22Rv1 (cell line): Measurements from ENCODE around the gene POC1B.

Experiments used
- H3K27ac ChIP-seq: fragments of 450-650 bp; 2 replicates; pipeline ENCODE4 v1.5.1; 2017
- CTCF ChIP-seq: fragments of 450-650 bp; IDR thresholded peaks from 2 replicates; pipeline ENCODE4 v1.5.1; 2017; ENCODE audit warnings: mild to moderate bottlenecking
- ZFX ChIP-seq: fragments of 450-650 bp; IDR thresholded peaks from 2 replicates; pipeline ENCODE4 v1.6.1; 2017; ENCODE audit warnings: antibody characterized with exemption, borderline replicate concordance

POC1B gene

DNA sequence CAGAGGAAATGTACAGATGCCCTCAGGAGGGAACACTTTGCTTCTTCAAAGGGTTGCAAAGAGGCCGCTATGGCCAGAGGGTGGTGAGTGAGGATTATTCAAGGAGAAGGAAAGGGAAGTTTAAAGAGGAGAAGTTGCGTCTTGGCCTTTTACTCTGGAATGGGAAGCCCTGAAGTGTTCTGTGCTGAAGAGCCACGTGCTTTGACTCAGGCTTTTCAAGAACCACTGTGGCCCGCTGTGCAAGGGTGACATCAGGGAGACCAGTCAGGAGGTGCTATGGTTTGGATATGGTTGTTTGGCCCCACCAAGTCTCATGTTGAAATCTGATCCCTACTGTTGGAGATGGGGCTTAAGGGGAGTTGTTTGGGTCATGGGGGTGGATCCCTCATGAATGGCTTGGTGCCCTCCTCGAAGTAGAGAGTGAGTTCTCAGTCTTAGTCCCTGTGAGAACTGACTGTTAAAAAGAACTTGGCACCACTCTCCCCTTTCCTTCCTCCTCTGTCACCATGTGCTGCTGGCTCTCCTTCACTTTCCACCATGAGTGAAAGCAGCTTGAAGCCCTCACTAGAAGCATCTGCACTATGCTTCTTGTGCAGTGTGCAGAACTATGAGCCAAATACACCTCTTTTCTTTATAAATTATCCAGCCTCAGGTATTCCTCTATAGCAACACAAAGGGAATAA, 107.5 kb downstream of the POC1B start:
- H3K27ac ChIP-seq, result no peak overlapping the region
- TF ChIP-seq ZFX (no peak), CTCF (no peak)

DNA sequence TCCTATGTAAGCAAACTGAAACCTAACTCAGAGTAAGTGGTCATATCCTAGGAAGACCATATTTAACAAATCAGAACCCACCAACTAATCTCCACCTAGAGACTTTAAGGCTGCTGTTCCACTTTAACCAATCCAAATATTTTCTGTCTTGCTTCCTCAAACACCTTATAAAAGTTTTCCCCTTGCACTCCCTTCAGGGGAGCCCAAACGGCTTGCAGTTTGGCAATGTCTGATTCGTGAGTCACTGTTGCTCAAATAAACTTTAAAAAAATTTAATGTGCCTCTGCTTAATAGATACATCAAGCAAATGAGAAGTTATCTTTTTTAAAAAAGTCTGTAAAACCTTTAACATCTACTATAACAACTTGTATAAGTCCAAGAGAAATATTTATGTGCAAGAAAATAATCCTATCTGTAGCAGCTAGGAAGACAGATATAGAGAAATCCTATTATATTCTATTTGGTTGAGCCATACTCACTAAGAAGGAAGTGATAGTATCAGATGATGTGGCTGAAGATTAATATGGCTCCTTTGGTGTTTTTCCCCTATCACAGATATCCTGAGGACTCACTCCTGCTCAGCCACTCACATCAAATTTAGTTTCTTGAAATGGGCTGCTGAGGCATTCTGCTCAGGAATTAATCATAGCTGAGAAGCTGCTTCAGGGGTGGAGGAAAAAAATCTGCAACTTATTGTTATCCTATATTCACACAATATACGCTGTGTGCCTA, 108.4 kb downstream of the POC1B start:
- TF ChIP-seq ZFX (no peak), CTCF (no peak)
- H3K27ac ChIP-seq, result no peak overlapping the region

GRCh38 chr12:89416049-89416792, 109.6 kb downstream of the POC1B start:
- H3K27ac ChIP-seq, result no peak overlapping the region
- TF ChIP-seq ZFX (no peak), CTCF (no peak)

DNA sequence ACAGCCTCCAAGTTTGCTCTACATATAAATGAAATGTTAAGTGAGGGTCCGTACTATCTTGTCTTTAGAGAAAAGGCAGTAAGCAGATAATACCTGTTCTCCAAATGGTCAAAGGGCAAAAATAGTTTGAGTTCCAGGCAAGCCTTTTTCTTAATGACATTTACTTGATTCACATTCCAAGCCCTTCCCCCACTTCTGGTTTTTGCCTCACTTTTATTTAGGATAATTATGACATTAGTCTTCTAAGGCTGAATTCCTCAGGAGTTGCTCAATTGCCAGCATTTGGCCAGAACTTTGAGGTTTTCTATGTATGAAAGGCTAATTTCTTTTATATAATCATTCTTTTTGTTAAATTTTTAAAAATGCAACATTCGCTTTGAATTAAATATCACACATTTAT, 111.0 kb downstream of the POC1B start:
- TF ChIP-seq CTCF (no peak), ZFX (no peak)
- H3K27ac ChIP-seq, result no peak overlapping the region

GRCh38 chr12:89414322-89414721, 111.5 kb downstream of the POC1B start:
- TF ChIP-seq ZFX (no peak), CTCF (no peak)

GRCh38 chr12:89413234-89413633, 112.6 kb downstream of the POC1B start:
- TF ChIP-seq CTCF, result no peak
- no peak for TF ChIP-seq ZFX
- H3K27ac ChIP-seq, result no peak overlapping the region

More at GRCh38 chr12:89414322-89414721, 111.5 kb downstream of the POC1B start:
- no peak overlapping the region for H3K27ac ChIP-seq

DNA sequence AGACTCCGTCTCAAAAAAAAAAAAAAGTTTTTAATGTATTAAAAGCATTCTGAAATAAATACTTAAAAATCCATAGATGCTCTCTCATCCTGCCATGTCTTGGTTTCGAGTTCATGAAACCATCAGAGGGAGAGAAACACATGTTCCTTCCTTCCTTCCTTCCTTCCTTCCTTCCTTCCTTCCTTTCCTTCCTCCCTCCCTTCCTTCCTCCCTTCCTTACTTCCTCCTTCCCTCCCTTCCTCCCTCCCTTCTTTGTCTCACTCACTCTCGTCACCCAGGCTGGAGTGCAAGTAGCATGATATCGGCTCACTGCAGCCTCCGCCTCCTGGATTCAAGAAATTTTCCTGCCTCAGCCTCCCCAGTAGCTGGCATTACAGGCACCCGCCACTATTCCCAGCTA, 113.2 kb downstream of the POC1B start:
- H3K27ac ChIP-seq, result no peak overlapping the region
- no peak for TF ChIP-seq CTCF
